Measurements from ENCODE around the gene NUMA1. TPM values are rescaled to one million over a fixed set of nuclear protein-coding genes. Genes with fewer than 3 reads are reported as not detected.

Gene NUMA1
- total RNA-seq, 2 experiments from 2014 or later, result 148 to 159 TPM

- Histone ChIP-seq H3K36me3 (ENCODE audit: insufficient read depth, low read length) (peaks cover 8% of the 10 kb centered on the region; the same call in 1 of the 2 replicates), H4K20me1 (ENCODE audit: insufficient read depth, low read length) (no peaks in the 10 kb centered on the region), H3K4me2 (ENCODE audit: low read length) (peak overlapping the region; percentile 93), H2AFZ (ENCODE audit: low read length) (peak overlapping the region; percentile 60; the same call in 1 of the 2 replicates), H3K9me3 (ENCODE audit: low read length) (no peaks in the 10 kb centered on the region), H3K79me2 (ENCODE audit: insufficient read depth, low read depth, low read length) (no peaks in the 10 kb centered on the region; the same call in 1 of the 2 replicates), H3K27ac (ENCODE audit: low read depth, low read length, poor library complexity, severe bottlenecking) (peak overlapping the region; percentile 78), H3K4me1 (ENCODE audit: insufficient read depth, low read length, poor library complexity, severe bottlenecking) (peaks cover 19% of the 10 kb centered on the region), H3K4me3 (ENCODE audit: low read depth, low read length, poor library complexity, severe bottlenecking) (peak overlapping the region; percentile 76), H3K9me2 (ENCODE audit: insufficient read depth, low read length) (no peaks in the 10 kb centered on the region)
- POLR2A ChIA-PET, result interaction anchor here (1.3 to 1.6 kb wide), 3 partner anchors 10 to 72 kb away, joined by 4 to 7 read pairs (median 6); no protein-coding TSS in a partner anchor
- TSS peak; percentile 87 for BruUV-seq (replicated peaks)
- no peak for DNase-seq (ENCODE audit: low spot score)
- intact Hi-C loops (cut with micrococcal nuclease; ENCODE audit: unreplicated experiment), result loop anchor here (1.0 kb wide), 2 partner anchors 8 to 112 kb away; partner anchors contain the start of gene LAMTOR1
- CTCF ChIA-PET (ENCODE audit: unreplicated experiment), result interaction anchor here (1.3 kb wide), 1 partner anchor 33 kb away, joined by 4 read pairs; no protein-coding TSS in a partner anchor
- TF ChIP-seq CTCF (conservative IDR thresholded peaks at IDR 0.05; ENCODE audit: low read length), result no peak
- TF ChIP-seq EZH2phosphoT487 (IDR thresholded peaks at IDR 0.05; ENCODE audit: borderline replicate concordance, low read depth, low read length), result no peak
Measured at GRCh38 chr11:72111300-72112142, 31.2 kb upstream of the NUMA1 start.

- no peaks in the 10 kb centered on the region for H4K20me1 ChIP-seq (ENCODE audit: insufficient read depth, low read length)
- peaks cover 15% of the 10 kb centered on the region; the same call in 1 of the 2 replicates for H3K36me3 ChIP-seq (ENCODE audit: insufficient read depth, low read length)
- no peak within 1 kb of the TSS for H3K27ac ChIP-seq (ENCODE audit: low read depth, low read length, poor library complexity, severe bottlenecking)
- H2AFZ ChIP-seq (ENCODE audit: low read length), result no peak within 1 kb of the TSS
- CTCF ChIA-PET (ENCODE audit: unreplicated experiment), result interaction anchor here (0.7 kb wide), 1 partner anchor 81 kb away, joined by 3 read pairs; no protein-coding TSS in a partner anchor
- no peaks in the 10 kb centered on the region for H3K9me3 ChIP-seq (ENCODE audit: low read length)
- no peak for DNase-seq (ENCODE audit: low spot score)
- H3K4me1 ChIP-seq (ENCODE audit: insufficient read depth, low read length, poor library complexity, severe bottlenecking), result peaks cover 21% of the 10 kb centered on the region
- peaks cover 22% of the 10 kb centered on the region for H3K79me2 ChIP-seq (ENCODE audit: insufficient read depth, low read depth, low read length)
- POLR2A ChIA-PET, result no interaction called here
- no peak within 1 kb of the TSS for H3K4me3 ChIP-seq (ENCODE audit: low read depth, low read length, poor library complexity, severe bottlenecking)
- no peak within 1 kb of the TSS for H3K4me2 ChIP-seq (ENCODE audit: low read length)
- no peaks in the 10 kb centered on the region for H3K9me2 ChIP-seq (ENCODE audit: insufficient read depth, low read length)
- no TSS peak for BruUV-seq (replicated peaks)
- TF ChIP-seq EZH2phosphoT487 (IDR thresholded peaks at IDR 0.05; ENCODE audit: borderline replicate concordance, low read depth, low read length) (no peak), CTCF (conservative IDR thresholded peaks at IDR 0.05; ENCODE audit: low read length) (no peak)
- intact Hi-C loops (cut with micrococcal nuclease; ENCODE audit: unreplicated experiment), result no loop called here
Measured at GRCh38 chr11:72105888-72106287, 25.5 kb upstream of the NUMA1 start, which contains the start of gene TOMT. TSS of gene TOMT (plus strand) at chr11:72105924. CDS start at chr11:72105952, 28 bp downstream.

All from OCI-LY7 (cell line).